Activated T-helper 1 cell treated with anti-CD3 and anti-CD28 coated beads, Interleukin-12 subunit alpha, Interleukin-12 subunit beta, Interleukin-2, Interleukin-4 antibody, amounts not matched to agents 30 ng/mL and 10 ng/mL and 1 ng/mL, durations not matched to agents 14 hours and 24 hours and 36 hours (primary cell): ENCODE measurements around the gene MARVELD1. TPM values are rescaled to one million over a fixed set of nuclear protein-coding genes. Genes with fewer than 3 reads are reported as not detected.
"Not testable (repeated sequence)": the region's sequence is repeated elsewhere in the genome, so short reads cannot be mapped to it uniquely, and the experiment has no call there.

Source experiments
- DNase-seq: peaks from one replicate; pipeline ENCODE4 v3.0.0; 2021; ENCODE audit warnings: low spot score
- H3K27ac Mint-ChIP-seq: one replicate; pipeline ENCODE4 v1.8.0; 2021; ENCODE audit warnings: mild to moderate bottlenecking, mixed read lengths
- H3K27me3 Mint-ChIP-seq: one replicate; pipeline ENCODE4 v1.8.0; 2022; ENCODE audit warnings: mild to moderate bottlenecking, moderate library complexity, mixed read lengths; ENCODE audit not compliant: insufficient read depth
- H3K36me3 Mint-ChIP-seq: one replicate; pipeline ENCODE4 v1.8.0; 2021; ENCODE audit warnings: low read depth, mixed read lengths
- H3K4me1 Mint-ChIP-seq: one replicate; pipeline ENCODE4 v1.8.0; 2021; ENCODE audit warnings: low read depth, mixed read lengths
- H3K4me3 Mint-ChIP-seq: one replicate; pipeline ENCODE4 v1.8.0; 2021; ENCODE audit warnings: mild to moderate bottlenecking, moderate library complexity, mixed read lengths
- H3K9me3 Mint-ChIP-seq: one replicate; pipeline ENCODE4 v1.8.0; 2021; ENCODE audit warnings: mixed read lengths
- intact Hi-C: fragments of 100-400 bp; cut with micrococcal nuclease; formaldehyde crosslinking; loops from one replicate; pipeline ENCODE4 v1.15.1; 2024
- total RNA-seq: library from RNA; stranded (reverse); gene quantifications from 2 replicates; pipeline ENCODE4 v1.2.3, GENCODE V29; 2022

MARVELD1 gene
- total RNA-seq, 1 donor from 2014 or later, result 3.4 TPM

GRCh38 chr10:97684866-97685394, 28.6 kb upstream of the MARVELD1 start:
- Mint-ChIP-seq H3K27ac (no peak overlapping the region), H3K9me3 (no peaks in the 10 kb centered on the region), H3K4me3 (no peak overlapping the region), H3K4me1 (peaks cover 14% of the 10 kb centered on the region), H3K27me3 (peaks cover 6% of the 10 kb centered on the region), H3K36me3 (no peaks in the 10 kb centered on the region)
- intact Hi-C loops, result no loop called here
- DNase-seq, result no peak

- H3K4me1 Mint-ChIP-seq, result peaks cover 14% of the 10 kb centered on the region
- no peak for DNase-seq
- no peak overlapping the region for H3K4me3 Mint-ChIP-seq
- no peak overlapping the region for H3K27ac Mint-ChIP-seq
- H3K27me3 Mint-ChIP-seq, result peaks cover 6% of the 10 kb centered on the region
- no peaks in the 10 kb centered on the region for H3K9me3 Mint-ChIP-seq
- no peaks in the 10 kb centered on the region for H3K36me3 Mint-ChIP-seq
- intact Hi-C loops, result no loop called here
Observed at GRCh38 chr10:97685395-97685958, 28.1 kb upstream of the MARVELD1 start.

GRCh38 chr10:97686301-97686961, 27.1 kb upstream of the MARVELD1 start:
- peaks cover 14% of the 10 kb centered on the region for H3K4me1 Mint-ChIP-seq
- H3K36me3 Mint-ChIP-seq, result no peaks in the 10 kb centered on the region
- H3K4me3 Mint-ChIP-seq, result peak overlapping the region; percentile 78
- H3K9me3 Mint-ChIP-seq, result no peaks in the 10 kb centered on the region
- H3K27ac Mint-ChIP-seq, result peak overlapping the region; percentile 68
- peaks cover 14% of the 10 kb centered on the region for H3K27me3 Mint-ChIP-seq
- DNase-seq, result no peak
- intact Hi-C loops, result loop anchor here (2.0 kb wide), 3 partner anchors 38 to 54 kb away; partner anchors contain the start of genes MORN4 and PI4K2A

- DNase-seq, result peak; percentile 92
- Mint-ChIP-seq H3K36me3 (no peaks in the 10 kb centered on the region), H3K27ac (peak within 1 kb of the TSS; percentile 68), H3K4me3 (peak within 1 kb of the TSS; percentile 78), H3K9me3 (no peaks in the 10 kb centered on the region), H3K4me1 (peaks cover 14% of the 10 kb centered on the region), H3K27me3 (peaks cover 14% of the 10 kb centered on the region)
- intact Hi-C loops, result loop anchor here (1.0 to 2.0 kb wide), 5 partner anchors 38 to 189 kb away; partner anchors contain the start of genes MMS19, MORN4, PI4K2A and UBTD1
Observed at GRCh38 chr10:97686962-97687784, 26.4 kb upstream of the MARVELD1 start, which contains the start of gene AVPI1. TSS of gene AVPI1 (minus strand) at chr10:97687241. CDS start at chr10:97679905, 7,336 bp downstream.

- peaks cover 17% of the 10 kb centered on the region for H3K27me3 Mint-ChIP-seq
- H3K27ac Mint-ChIP-seq, result peak overlapping the region; percentile 11
- no peak for DNase-seq
- peaks cover 14% of the 10 kb centered on the region for H3K4me1 Mint-ChIP-seq
- intact Hi-C loops, result loop anchor here (1.0 to 2.0 kb wide), 5 partner anchors 39 to 190 kb away; partner anchors contain the start of genes MMS19, MORN4, PI4K2A and UBTD1
- H3K36me3 Mint-ChIP-seq, result no peaks in the 10 kb centered on the region
- no peaks in the 10 kb centered on the region for H3K9me3 Mint-ChIP-seq
- H3K4me3 Mint-ChIP-seq, result peak overlapping the region; percentile 77
Observed at GRCh38 chr10:97687785-97688781, 25.4 kb upstream of the MARVELD1 start.

- H3K27ac Mint-ChIP-seq, result no peak overlapping the region
- peaks cover 15% of the 10 kb centered on the region for H3K27me3 Mint-ChIP-seq
- no peaks in the 10 kb centered on the region for H3K9me3 Mint-ChIP-seq
- DNase-seq, result no peak
- intact Hi-C loops, result no loop called here
- H3K4me1 Mint-ChIP-seq, result peaks cover 14% of the 10 kb centered on the region
- H3K4me3 Mint-ChIP-seq, result no peak overlapping the region
- H3K36me3 Mint-ChIP-seq, result no peaks in the 10 kb centered on the region
Observed at GRCh38 chr10:97689559-97690020, 23.9 kb upstream of the MARVELD1 start.

GRCh38 chr10:97690133-97690532, 23.4 kb upstream of the MARVELD1 start:
- Mint-ChIP-seq H3K36me3 (no peaks in the 10 kb centered on the region), H3K4me1 (peaks cover 10% of the 10 kb centered on the region), H3K9me3 (no peaks in the 10 kb centered on the region), H3K27ac (no peak overlapping the region), H3K27me3 (peaks cover 15% of the 10 kb centered on the region), H3K4me3 (no peak overlapping the region)
- DNase-seq, result no peak
- intact Hi-C loops, result no loop called here

GRCh38 chr10:97698072-97698655, 15.4 kb upstream of the MARVELD1 start:
- intact Hi-C loops, DNase-seq, H3K36me3 Mint-ChIP-seq: not testable (repeated sequence)

GRCh38 chr10:97701438-97702069, 12.0 kb upstream of the MARVELD1 start:
- Mint-ChIP-seq H3K27ac (no peak overlapping the region), H3K36me3 (no peaks in the 10 kb centered on the region), H3K9me3 (no peaks in the 10 kb centered on the region), H3K27me3 (peaks cover 8% of the 10 kb centered on the region), H3K4me3 (no peak overlapping the region), H3K4me1 (no peaks in the 10 kb centered on the region)
- intact Hi-C loops, result loop anchor here (1.0 to 2.0 kb wide), 4 partner anchors 25 to 167 kb away; no protein-coding TSS in a partner anchor
- DNase-seq, result peak; percentile 34

More at GRCh38 chr10:97698072-97698655, 15.4 kb upstream of the MARVELD1 start:
- not testable (repeated sequence) for H3K27me3 Mint-ChIP-seq, H3K27ac Mint-ChIP-seq, H3K4me1 Mint-ChIP-seq, H3K4me3 Mint-ChIP-seq, H3K9me3 Mint-ChIP-seq

- no peak for DNase-seq
- intact Hi-C loops, result no loop called here
- H3K9me3 Mint-ChIP-seq, result no peaks in the 10 kb centered on the region
- no peak overlapping the region for H3K4me3 Mint-ChIP-seq
- no peaks in the 10 kb centered on the region for H3K4me1 Mint-ChIP-seq
- no peak overlapping the region for H3K27ac Mint-ChIP-seq
- peaks cover 8% of the 10 kb centered on the region for H3K27me3 Mint-ChIP-seq
- H3K36me3 Mint-ChIP-seq, result no peaks in the 10 kb centered on the region
Observed at GRCh38 chr10:97703398-97704067, 10.0 kb upstream of the MARVELD1 start.

GRCh38 chr10:97704341-97704740, 9.2 kb upstream of the MARVELD1 start:
- Mint-ChIP-seq H3K27me3 (peaks cover 10% of the 10 kb centered on the region), H3K27ac (no peak overlapping the region), H3K4me1 (no peaks in the 10 kb centered on the region), H3K36me3 (no peaks in the 10 kb centered on the region), H3K9me3 (no peaks in the 10 kb centered on the region), H3K4me3 (no peak overlapping the region)
- DNase-seq, result no peak
- intact Hi-C loops, result no loop called here
